NB4 (cell line): ENCODE measurements around the gene STYK1.
A peak's percentile ranks its signal among the peaks of the same experiment; 100 is the strongest.

Experiments
- DNase-seq: peaks from one replicate; pipeline ENCODE4 v3.0.0; 2010; ENCODE audit warnings: low read depth
- H3K4me3 ChIP-seq: one replicate; pipeline ENCODE4 v1.5.1; 2011; ENCODE audit warnings: mild to moderate bottlenecking, low read depth, low read length, moderate library complexity
- CTCF ChIP-seq: IDR thresholded peaks from one replicate; pipeline ENCODE4 v1.5.1; 2012; ENCODE audit warnings: low read depth, low read length
- MYC ChIP-seq: IDR thresholded peaks from 2 replicates; pipeline ENCODE4 v1.6.1; 2011; ENCODE audit warnings: low read depth, low read length
- POLR2A ChIP-seq: IDR thresholded peaks from 2 replicates; pipeline ENCODE4 v1.6.1; 2011; ENCODE audit warnings: mild to moderate bottlenecking; ENCODE audit not compliant: insufficient read length; ENCODE audit errors: extremely low read depth
- TF ChIP-seq, protein P1 (sequence below): IDR thresholded peaks from 2 replicates; pipeline ENCODE4 v1.6.1; 2011; ENCODE audit warnings: low read depth, low read length

Gene STYK1, protein sequence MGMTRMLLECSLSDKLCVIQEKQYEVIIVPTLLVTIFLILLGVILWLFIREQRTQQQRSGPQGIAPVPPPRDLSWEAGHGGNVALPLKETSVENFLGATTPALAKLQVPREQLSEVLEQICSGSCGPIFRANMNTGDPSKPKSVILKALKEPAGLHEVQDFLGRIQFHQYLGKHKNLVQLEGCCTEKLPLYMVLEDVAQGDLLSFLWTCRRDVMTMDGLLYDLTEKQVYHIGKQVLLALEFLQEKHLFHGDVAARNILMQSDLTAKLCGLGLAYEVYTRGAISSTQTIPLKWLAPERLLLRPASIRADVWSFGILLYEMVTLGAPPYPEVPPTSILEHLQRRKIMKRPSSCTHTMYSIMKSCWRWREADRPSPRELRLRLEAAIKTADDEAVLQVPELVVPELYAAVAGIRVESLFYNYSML

DNA sequence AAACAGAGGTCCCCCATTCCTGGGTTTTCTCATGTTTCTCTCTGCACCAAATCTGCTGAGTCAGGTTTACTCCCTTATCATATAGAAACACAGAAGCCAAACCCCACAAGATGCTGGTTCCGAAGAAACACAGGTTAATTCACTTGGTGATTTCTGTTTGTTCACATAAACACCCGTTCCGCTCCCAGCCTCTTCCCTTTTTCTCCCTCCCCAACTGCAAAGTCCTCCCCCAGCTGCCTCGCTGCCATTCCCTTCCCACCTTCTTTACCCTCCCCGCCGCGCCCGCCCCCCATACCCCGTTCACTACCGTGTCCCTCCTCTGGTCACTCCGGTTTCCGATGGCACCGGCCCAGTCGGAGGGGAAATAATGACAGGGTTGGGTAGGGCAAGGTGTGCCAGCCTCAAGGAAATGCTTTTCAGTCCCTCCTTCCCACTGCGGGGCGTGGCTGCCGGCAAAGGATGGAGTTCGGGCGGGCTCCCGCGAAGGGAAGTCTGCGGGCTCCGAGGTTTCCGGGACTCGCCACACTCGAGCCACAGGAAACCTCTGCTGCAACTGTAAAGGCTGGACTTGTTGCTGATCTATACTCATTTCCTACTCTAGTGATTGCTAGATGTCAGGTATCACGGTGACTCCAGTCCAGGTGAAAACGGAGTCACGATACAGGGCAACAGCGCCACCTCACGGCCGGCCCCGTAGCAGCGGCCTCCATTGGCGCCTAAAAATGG lies at the start of gene STYK1:
Gene STYK1 (minus strand): TSS at position 394 of the 726 bp plus-strand sequence. CDS start 39,434 bp downstream, outside the sequence.
- TF ChIP-seq, protein P1, sequence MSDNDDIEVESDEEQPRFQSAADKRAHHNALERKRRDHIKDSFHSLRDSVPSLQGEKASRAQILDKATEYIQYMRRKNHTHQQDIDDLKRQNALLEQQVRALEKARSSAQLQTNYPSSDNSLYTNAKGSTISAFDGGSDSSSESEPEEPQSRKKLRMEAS: peak; percentile 31; the same call in 1 of the 2 replicates
- TF ChIP-seq POLR2A (no peak), CTCF (peak; percentile 69), MYC (no peak)
- H3K4me3 ChIP-seq: peak within 1 kb of the TSS; percentile 53
- DNase-seq: peak; percentile 88

DNA sequence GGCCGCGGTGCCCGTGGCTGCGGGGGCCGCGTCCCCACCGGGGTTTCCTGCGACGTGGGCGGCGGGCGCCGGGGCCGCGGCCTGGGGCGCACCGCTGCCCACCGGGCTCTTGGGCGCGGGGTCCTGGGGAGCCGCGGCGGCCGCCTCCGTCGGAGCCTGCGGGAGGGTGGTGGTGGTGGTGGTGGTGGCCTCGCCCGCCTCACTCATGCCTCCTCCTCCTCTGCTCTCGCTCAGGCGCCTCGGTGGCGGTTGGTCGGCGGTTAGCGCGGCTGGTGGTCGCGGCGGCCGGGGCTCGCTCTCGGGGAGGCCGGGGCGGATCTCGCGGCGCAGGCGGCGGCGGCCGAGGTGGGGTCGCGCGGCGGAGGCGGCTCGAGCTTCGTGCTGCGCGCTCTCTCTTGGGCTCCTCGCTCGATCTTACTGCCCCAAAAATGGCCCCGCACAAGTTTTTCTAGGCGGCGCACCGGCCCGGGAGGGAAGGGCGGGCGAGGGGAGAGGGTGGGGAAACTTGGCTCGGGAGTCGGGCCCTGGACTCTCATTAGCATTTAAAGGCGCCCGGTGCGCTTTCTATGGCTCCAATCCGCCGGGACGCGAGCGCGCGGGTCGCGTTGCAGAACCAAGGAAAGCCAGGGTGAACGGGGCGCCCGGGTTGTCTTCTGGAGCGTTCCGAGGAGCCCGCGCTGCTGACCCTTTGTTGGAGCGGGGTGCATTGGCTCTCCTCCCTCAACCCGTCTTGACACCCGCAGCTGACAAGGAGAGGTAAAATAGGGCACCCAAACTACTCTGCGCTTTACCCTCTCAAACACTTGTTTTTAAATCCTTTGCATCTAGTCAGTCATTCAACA lies 49.3 kb upstream of the STYK1 start, which contains the start of gene YBX3:
Gene YBX3 (minus strand): TSS at position 419 of the 842 bp plus-strand sequence. CDS start 212 bp downstream, at position 207.
- TF ChIP-seq POLR2A: peak; percentile 51
- TF ChIP-seq MYC: no peak
- H3K4me3 ChIP-seq: peak within 1 kb of the TSS; percentile 95
- DNase-seq: peak; percentile 87

- TF ChIP-seq, protein P1: peak; percentile 68
- TF ChIP-seq CTCF: no peak
- TF ChIP-seq MYC: peak; percentile 77; the same call in 1 of the 2 replicates
- DNase-seq: peak; percentile 77
These were observed 48.7 kb upstream of the STYK1 start for GRCh38 chr12:10722502-10722904.

GRCh38 chr12:10721651-10722501 lies 48.0 kb upstream of the STYK1 start:
- peak; percentile 31 for TF ChIP-seq POLR2A
- peak; percentile 99 for TF ChIP-seq MYC
- TF ChIP-seq, protein P1: peak; percentile 100
- no peak for TF ChIP-seq CTCF
- peak overlapping the region; percentile 95 for H3K4me3 ChIP-seq
- DNase-seq: peak; percentile 85

More at GRCh38 chr12:10722502-10722904, 48.7 kb upstream of the STYK1 start:
- peak overlapping the region; percentile 95 for H3K4me3 ChIP-seq

- peak; percentile 5 for DNase-seq
- no peak for TF ChIP-seq CTCF
- TF ChIP-seq, protein P1: no peak
- TF ChIP-seq MYC: no peak
- no peak for TF ChIP-seq POLR2A
- peak overlapping the region; percentile 95 for H3K4me3 ChIP-seq
These were observed 47.3 kb upstream of the STYK1 start for GRCh38 chr12:10720974-10721650.
